ENCODE measurements around the gene ASB8. TPM values are rescaled to one million over a fixed set of nuclear protein-coding genes. Genes with fewer than 3 reads are reported as not detected.

The ASB8 gene
- total and polyA plus RNA-seq, 2 experiments from 2014 or later, result 47.9 to 53.0 TPM

DNA sequence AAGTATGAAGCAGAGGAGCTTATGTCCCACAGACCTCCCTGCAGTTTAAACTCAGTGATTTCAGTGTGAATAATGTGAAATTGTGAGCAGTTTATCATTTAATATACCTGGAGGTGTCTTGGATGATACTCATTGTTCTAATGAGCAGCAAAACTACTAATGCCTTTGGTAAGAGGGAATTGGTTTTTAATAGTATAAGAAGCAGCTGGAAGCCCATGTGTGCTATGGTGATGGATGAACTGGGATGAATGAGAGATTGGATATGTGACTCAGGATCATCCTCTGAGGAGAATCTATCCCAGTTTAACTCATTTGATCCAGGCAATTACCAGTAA, 19.1 kb upstream of the ASB8 start:
- DNase-seq (ENCODE audit: low read depth in 1 of 2, low spot score in 1 of 2), result no peak
- Histone ChIP-seq H3K36me3 (no peaks in the 10 kb centered on the region), H3K9me3 (ENCODE audit: low read depth) (no peaks in the 10 kb centered on the region), H3K27ac (no peak overlapping the region), H3K27me3 (peaks cover 19% of the 10 kb centered on the region), H3K4me3 (no peak overlapping the region), H3K4me1 (ENCODE audit: low read depth) (peaks cover 6% of the 10 kb centered on the region)
- TF ChIP-seq, protein P1, sequence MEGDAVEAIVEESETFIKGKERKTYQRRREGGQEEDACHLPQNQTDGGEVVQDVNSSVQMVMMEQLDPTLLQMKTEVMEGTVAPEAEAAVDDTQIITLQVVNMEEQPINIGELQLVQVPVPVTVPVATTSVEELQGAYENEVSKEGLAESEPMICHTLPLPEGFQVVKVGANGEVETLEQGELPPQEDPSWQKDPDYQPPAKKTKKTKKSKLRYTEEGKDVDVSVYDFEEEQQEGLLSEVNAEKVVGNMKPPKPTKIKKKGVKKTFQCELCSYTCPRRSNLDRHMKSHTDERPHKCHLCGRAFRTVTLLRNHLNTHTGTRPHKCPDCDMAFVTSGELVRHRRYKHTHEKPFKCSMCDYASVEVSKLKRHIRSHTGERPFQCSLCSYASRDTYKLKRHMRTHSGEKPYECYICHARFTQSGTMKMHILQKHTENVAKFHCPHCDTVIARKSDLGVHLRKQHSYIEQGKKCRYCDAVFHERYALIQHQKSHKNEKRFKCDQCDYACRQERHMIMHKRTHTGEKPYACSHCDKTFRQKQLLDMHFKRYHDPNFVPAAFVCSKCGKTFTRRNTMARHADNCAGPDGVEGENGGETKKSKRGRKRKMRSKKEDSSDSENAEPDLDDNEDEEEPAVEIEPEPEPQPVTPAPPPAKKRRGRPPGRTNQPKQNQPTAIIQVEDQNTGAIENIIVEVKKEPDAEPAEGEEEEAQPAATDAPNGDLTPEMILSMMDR (IDR thresholded peaks at IDR 0.05; ENCODE audit: low read depth, low read length), result no peak

DNA sequence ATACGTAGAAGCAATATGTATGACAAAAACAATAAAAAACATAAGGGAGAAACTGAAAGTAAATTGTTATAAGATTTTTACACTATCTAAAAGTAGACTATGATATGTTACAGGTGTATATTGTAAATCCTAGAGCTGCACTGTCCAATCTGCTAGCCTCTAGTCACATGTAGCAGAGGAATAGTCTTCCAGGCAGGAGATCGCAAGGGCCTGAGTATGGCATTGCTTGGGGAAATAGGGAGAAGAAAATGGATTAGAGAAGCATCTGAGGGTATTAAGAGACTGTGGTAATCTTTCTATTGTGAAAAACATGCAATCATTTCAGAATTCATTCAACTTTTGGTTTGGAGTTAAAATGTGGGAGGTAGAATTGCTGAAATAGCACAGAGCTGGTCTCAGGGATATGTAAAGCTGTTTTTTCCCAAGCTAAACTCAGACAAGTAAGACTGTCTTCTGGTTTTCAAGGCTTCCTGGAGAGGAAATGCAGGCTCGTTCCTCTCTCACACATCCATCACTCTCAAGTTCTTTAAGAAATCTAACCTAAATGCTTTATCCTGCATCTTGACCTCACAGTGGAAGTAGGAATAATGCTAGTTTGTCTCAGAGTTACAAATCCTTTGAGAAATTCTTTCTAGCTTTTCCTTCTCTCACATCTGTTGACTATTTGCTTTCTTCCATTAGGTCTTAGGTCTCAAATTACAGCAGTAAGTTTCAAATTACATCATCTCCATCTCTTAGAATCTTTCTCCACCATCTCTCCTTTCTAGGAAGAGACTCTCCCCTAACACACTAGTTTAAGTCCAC, 18.5 kb upstream of the ASB8 start:
- H3K4me3 ChIP-seq, result no peak overlapping the region

GRCh38 chr12:48169011-48169410, 11.7 kb upstream of the ASB8 start:
- TF ChIP-seq, protein P1 (IDR thresholded peaks at IDR 0.05; ENCODE audit: low read depth, low read length), result no peak
- Histone ChIP-seq H3K9me3 (ENCODE audit: low read depth) (no peaks in the 10 kb centered on the region), H3K4me3 (no peak overlapping the region), H3K27ac (no peak overlapping the region), H3K36me3 (no peaks in the 10 kb centered on the region), H3K4me1 (ENCODE audit: low read depth) (no peaks in the 10 kb centered on the region), H3K27me3 (no peaks in the 10 kb centered on the region)
- DNase-seq (ENCODE audit: low read depth in 1 of 2, low spot score in 1 of 2), result no peak

More for the DNA sequence above, 18.5 kb upstream of the ASB8 start:
- no peaks in the 10 kb centered on the region for H3K9me3 ChIP-seq (ENCODE audit: low read depth)
- no peaks in the 10 kb centered on the region for H3K36me3 ChIP-seq
- H3K27me3 ChIP-seq, result peaks cover 13% of the 10 kb centered on the region
- H3K27ac ChIP-seq, result no peak overlapping the region
- DNase-seq (ENCODE audit: low read depth in 1 of 2, low spot score in 1 of 2), result no peak
- TF ChIP-seq, protein P1 (IDR thresholded peaks at IDR 0.05; ENCODE audit: low read depth, low read length), result no peak
- H3K4me1 ChIP-seq (ENCODE audit: low read depth), result peaks cover 6% of the 10 kb centered on the region

DNA sequence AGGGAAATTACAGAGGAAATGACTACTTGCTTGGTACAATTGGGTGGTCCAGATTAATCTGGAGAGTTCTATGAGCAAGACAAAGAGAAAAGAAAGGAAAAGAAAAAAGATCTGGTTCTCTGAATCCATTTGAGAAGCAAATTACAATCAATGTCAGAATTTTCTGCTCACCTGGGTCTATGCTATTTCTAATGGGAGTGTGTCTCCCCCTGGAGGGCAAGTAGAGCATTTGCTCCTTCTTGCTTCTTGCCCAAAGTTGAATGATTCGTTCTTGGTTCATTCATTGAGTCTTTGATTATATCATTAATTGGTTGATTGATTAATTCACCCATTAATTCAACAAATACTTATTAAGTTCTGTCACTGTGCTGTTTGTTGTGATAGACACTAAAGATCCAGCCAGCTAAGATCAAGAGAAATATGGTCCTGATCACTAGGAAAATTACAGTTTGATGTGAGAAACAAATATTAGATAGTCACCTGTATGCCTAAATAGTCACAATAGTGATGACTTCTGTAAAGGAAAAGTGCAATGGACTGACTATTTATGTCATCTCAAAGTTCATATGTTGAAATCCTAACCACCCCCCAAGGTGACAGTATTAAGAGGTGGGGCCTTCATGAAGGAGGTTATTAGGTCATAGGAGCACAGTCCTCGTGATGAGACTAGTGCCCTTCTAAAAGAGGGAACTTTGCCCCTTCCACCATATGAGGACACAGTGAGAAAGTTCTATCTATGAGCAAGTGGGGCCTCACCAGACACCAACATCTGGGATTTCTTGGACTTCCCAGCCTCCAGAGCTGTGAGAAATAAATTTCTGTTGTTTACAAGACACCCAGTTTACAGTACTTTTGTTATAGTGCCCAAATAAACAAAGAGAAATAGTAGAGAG, 8.0 kb upstream of the ASB8 start:
- H3K4me3 ChIP-seq, result no peak overlapping the region
- peak; percentile 70 to 75 for DNase-seq (ENCODE audit: low read depth in 1 of 2, low spot score in 1 of 2)

GRCh38 chr12:48164451-48164850, 7.1 kb upstream of the ASB8 start:
- no peak for DNase-seq (ENCODE audit: low read depth in 1 of 2, low spot score in 1 of 2)
- no peaks in the 10 kb centered on the region for H3K36me3 ChIP-seq
- no peak overlapping the region for H3K4me3 ChIP-seq
- H3K9me3 ChIP-seq (ENCODE audit: low read depth), result no peaks in the 10 kb centered on the region
- no peaks in the 10 kb centered on the region for H3K27me3 ChIP-seq
- TF ChIP-seq, protein P1 (IDR thresholded peaks at IDR 0.05; ENCODE audit: low read depth, low read length), result no peak
- no peak overlapping the region for H3K27ac ChIP-seq
- no peaks in the 10 kb centered on the region for H3K4me1 ChIP-seq (ENCODE audit: low read depth)

More for the DNA sequence above, 8.0 kb upstream of the ASB8 start:
- no peaks in the 10 kb centered on the region for H3K4me1 ChIP-seq (ENCODE audit: low read depth)
- H3K27ac ChIP-seq, result no peak overlapping the region
- TF ChIP-seq, protein P1 (IDR thresholded peaks at IDR 0.05; ENCODE audit: low read depth, low read length), result peak; percentile 93
- H3K27me3 ChIP-seq, result no peaks in the 10 kb centered on the region
- no peaks in the 10 kb centered on the region for H3K36me3 ChIP-seq
- no peaks in the 10 kb centered on the region for H3K9me3 ChIP-seq (ENCODE audit: low read depth)
